HEK293 (cell line): ENCODE results near the gene MC1R.

Source experiments
- CTCF ChIA-PET: fragments of 350-600 bp; formaldehyde crosslinking; extraction: SDS; loops from one replicate; lab custom pipeline; 2021; ENCODE audit warnings: antibody characterized with exemption; lab: Yijun Ruan, JAX
- POLR2A ChIA-PET: fragments of 300-600 bp; formaldehyde crosslinking; extraction: SDS; loops from one replicate; lab custom pipeline; 2020; ENCODE audit warnings: antibody characterized with exemption, inconsistent platforms; lab: Yijun Ruan, JAX
- H3K27ac ChIP-seq: fragments of 200-500 bp; sonication (Bioruptor generic); 2 replicates; pipeline ENCODE4 v1.5.1; 2014; ENCODE audit warnings: low read depth, low read length, control low read depth, inconsistent platforms; ENCODE audit errors: extremely low read depth
- H3K36me3 ChIP-seq, 2 experiments: fragments of 200-500 bp in 1 of 2; sonication (Bioruptor generic) in 1 of 2; 1 replicate in 1 of 2; 2 replicates in 1 of 2; pipeline ENCODE4 v1.5.1; 2014 to 2017; ENCODE audit warnings: inconsistent platforms in 2 of 2, low read length in 2 of 2; ENCODE audit not compliant: control insufficient read depth in 2 of 2, insufficient read depth in 1 of 2
- H3K4me1 ChIP-seq: fragments of 200-500 bp; sonication (Bioruptor generic); 2 replicates; pipeline ENCODE4 v1.5.1; 2014; ENCODE audit warnings: mild to moderate bottlenecking, low read length, inconsistent platforms; ENCODE audit not compliant: control insufficient read depth, insufficient read depth
- H3K4me3 ChIP-seq: 2 replicates; pipeline ENCODE4 v1.5.1; 2011; ENCODE audit warnings: low read depth, mild to moderate bottlenecking, control low read depth, low read length, moderate library complexity
- H3K9me3 ChIP-seq: fragments of 200-500 bp; sonication (Bioruptor generic); 2 replicates; pipeline ENCODE4 v1.5.1; 2014; ENCODE audit warnings: low read depth, low read length, inconsistent platforms; ENCODE audit not compliant: control insufficient read depth, insufficient read depth
- BCL11A ChIP-seq: fragments of 450-650 bp; formaldehyde crosslinking; IDR thresholded peaks from 2 replicates; pipeline ENCODE4 v1.5.1; 2016; ENCODE audit warnings: low read depth, missing biosample characterization, missing genetic modification characterization
- BCL11B ChIP-seq: fragments of 450-650 bp; formaldehyde crosslinking; IDR thresholded peaks from 2 replicates; pipeline ENCODE4 v1.5.1; 2016; ENCODE audit warnings: low read depth, missing biosample characterization, missing genetic modification characterization
- HOXD13 ChIP-seq: sonication (generic); formaldehyde crosslinking; IDR thresholded peaks from 2 replicates; pipeline ENCODE4 v1.8.0; 2022; ENCODE audit warnings: missing genetic modification reagents, borderline replicate concordance
- SALL2 ChIP-seq: fragments of 450-650 bp; formaldehyde crosslinking; IDR thresholded peaks from 2 replicates; pipeline ENCODE4 v1.5.0; 2017; ENCODE audit warnings: missing biosample characterization, mild to moderate bottlenecking, missing genetic modification characterization, borderline replicate concordance
- ZBTB48 ChIP-seq: fragments of 450-650 bp; formaldehyde crosslinking; IDR thresholded peaks from 2 replicates; pipeline ENCODE4 v1.5.1; 2016; ENCODE audit warnings: missing biosample characterization, missing genetic modification characterization
- ZBTB8A ChIP-seq: fragments of 450-650 bp; formaldehyde crosslinking; IDR thresholded peaks from 2 replicates; pipeline ENCODE4 v1.5.1; 2016; ENCODE audit warnings: missing biosample characterization, missing genetic modification characterization
- ZEB2 ChIP-seq: fragments of 450-650 bp; formaldehyde crosslinking; IDR thresholded peaks from 2 replicates; pipeline ENCODE4 v1.5.1; 2016; ENCODE audit warnings: missing biosample characterization, missing genetic modification characterization
- ZFHX2 ChIP-seq: fragments of 450-650 bp; formaldehyde crosslinking; conservative IDR thresholded peaks from 2 replicates; pipeline ENCODE4 v1.5.1; 2016; ENCODE audit warnings: missing biosample characterization, missing genetic modification characterization
- ZNF16 ChIP-seq: fragments of 450-650 bp; formaldehyde crosslinking; IDR thresholded peaks from 2 replicates; pipeline ENCODE4 v1.5.1; 2016; ENCODE audit warnings: low read depth, missing biosample characterization, missing genetic modification characterization
- ZNF169 ChIP-seq: fragments of 450-650 bp; formaldehyde crosslinking; IDR thresholded peaks from 2 replicates; pipeline ENCODE4 v1.5.1; 2016; ENCODE audit warnings: missing biosample characterization, missing genetic modification characterization
- ZNF174 ChIP-seq: fragments of 450-650 bp; formaldehyde crosslinking; IDR thresholded peaks from 2 replicates; pipeline ENCODE4 v1.5.0; 2017; ENCODE audit warnings: missing biosample characterization, mild to moderate bottlenecking, missing genetic modification characterization
- ZNF211 ChIP-seq: fragments of 450-650 bp; formaldehyde crosslinking; IDR thresholded peaks from 2 replicates; pipeline ENCODE4 v1.5.1; 2016; ENCODE audit warnings: low read depth, missing biosample characterization, missing genetic modification characterization
- ZNF311 ChIP-seq: fragments of 450-650 bp; formaldehyde crosslinking; IDR thresholded peaks from 2 replicates; pipeline ENCODE4 v1.5.1; 2017; ENCODE audit warnings: missing biosample characterization, missing genetic modification characterization, borderline replicate concordance
- ZNF473 ChIP-seq: fragments of 450-650 bp; formaldehyde crosslinking; IDR thresholded peaks from 2 replicates; pipeline ENCODE4 v1.5.1; 2017; ENCODE audit warnings: missing biosample characterization, missing genetic modification characterization
- ZNF514 ChIP-seq: fragments of 450-650 bp; formaldehyde crosslinking; IDR thresholded peaks from 2 replicates; pipeline ENCODE4 v1.5.1; 2016; ENCODE audit warnings: missing biosample characterization, missing genetic modification characterization
- ZNF658 ChIP-seq: fragments of 450-650 bp; formaldehyde crosslinking; IDR thresholded peaks from 2 replicates; pipeline ENCODE4; 2016; ENCODE audit warnings: missing biosample characterization, missing genetic modification characterization
- TF ChIP-seq, protein P1 (sequence below): fragments of 450-650 bp; formaldehyde crosslinking; IDR thresholded peaks from 2 replicates; pipeline ENCODE4 v1.5.1; 2016; ENCODE audit warnings: missing biosample characterization, missing genetic modification characterization, borderline replicate concordance
- TF ChIP-seq, protein P2 (sequence below): fragments of 450-650 bp; formaldehyde crosslinking; IDR thresholded peaks from 2 replicates; pipeline ENCODE4 v1.5.1; 2016; ENCODE audit warnings: missing biosample characterization, missing genetic modification characterization
- TF ChIP-seq, protein P3 (sequence below): fragments of 450-650 bp; formaldehyde crosslinking; IDR thresholded peaks from 2 replicates; pipeline ENCODE4 v1.5.1; 2016; ENCODE audit warnings: missing biosample characterization, missing genetic modification characterization

The MC1R gene

DNA sequence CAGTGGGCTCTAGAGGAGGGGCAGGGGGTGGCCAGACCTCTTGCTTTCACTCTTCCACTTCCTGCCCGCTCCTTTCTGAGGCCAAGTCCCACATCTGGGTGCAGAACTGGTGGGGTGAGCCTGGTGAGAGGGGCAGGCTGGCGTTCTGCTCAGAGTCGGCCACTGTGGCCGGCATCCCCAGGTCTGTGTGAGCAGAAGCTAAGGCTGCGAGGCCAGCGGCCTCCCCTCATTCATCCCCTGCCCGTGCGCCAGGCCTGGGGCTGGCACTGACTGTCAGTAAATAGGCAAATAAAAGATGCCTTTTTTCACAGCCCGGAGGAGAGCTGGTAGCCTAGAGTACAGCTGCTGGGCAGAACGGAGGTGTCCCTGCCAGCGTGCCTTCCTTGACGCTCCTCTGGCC, 31.1 kb downstream of the MC1R start:
- CTCF ChIA-PET: interaction anchor here (0.7 to 1.3 kb wide), 2 partner anchors 22 to 70 kb away, joined by 3 to 5 read pairs; no protein-coding TSS in a partner anchor
- TF ChIP-seq ZNF174 (tag by site-specific recombination): no peak
- TF ChIP-seq, protein P1, sequence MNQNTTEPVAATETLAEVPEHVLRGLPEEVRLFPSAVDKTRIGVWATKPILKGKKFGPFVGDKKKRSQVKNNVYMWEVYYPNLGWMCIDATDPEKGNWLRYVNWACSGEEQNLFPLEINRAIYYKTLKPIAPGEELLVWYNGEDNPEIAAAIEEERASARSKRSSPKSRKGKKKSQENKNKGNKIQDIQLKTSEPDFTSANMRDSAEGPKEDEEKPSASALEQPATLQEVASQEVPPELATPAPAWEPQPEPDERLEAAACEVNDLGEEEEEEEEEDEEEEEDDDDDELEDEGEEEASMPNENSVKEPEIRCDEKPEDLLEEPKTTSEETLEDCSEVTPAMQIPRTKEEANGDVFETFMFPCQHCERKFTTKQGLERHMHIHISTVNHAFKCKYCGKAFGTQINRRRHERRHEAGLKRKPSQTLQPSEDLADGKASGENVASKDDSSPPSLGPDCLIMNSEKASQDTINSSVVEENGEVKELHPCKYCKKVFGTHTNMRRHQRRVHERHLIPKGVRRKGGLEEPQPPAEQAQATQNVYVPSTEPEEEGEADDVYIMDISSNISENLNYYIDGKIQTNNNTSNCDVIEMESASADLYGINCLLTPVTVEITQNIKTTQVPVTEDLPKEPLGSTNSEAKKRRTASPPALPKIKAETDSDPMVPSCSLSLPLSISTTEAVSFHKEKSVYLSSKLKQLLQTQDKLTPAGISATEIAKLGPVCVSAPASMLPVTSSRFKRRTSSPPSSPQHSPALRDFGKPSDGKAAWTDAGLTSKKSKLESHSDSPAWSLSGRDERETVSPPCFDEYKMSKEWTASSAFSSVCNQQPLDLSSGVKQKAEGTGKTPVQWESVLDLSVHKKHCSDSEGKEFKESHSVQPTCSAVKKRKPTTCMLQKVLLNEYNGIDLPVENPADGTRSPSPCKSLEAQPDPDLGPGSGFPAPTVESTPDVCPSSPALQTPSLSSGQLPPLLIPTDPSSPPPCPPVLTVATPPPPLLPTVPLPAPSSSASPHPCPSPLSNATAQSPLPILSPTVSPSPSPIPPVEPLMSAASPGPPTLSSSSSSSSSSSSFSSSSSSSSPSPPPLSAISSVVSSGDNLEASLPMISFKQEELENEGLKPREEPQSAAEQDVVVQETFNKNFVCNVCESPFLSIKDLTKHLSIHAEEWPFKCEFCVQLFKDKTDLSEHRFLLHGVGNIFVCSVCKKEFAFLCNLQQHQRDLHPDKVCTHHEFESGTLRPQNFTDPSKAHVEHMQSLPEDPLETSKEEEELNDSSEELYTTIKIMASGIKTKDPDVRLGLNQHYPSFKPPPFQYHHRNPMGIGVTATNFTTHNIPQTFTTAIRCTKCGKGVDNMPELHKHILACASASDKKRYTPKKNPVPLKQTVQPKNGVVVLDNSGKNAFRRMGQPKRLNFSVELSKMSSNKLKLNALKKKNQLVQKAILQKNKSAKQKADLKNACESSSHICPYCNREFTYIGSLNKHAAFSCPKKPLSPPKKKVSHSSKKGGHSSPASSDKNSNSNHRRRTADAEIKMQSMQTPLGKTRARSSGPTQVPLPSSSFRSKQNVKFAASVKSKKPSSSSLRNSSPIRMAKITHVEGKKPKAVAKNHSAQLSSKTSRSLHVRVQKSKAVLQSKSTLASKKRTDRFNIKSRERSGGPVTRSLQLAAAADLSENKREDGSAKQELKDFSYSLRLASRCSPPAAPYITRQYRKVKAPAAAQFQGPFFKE (tag by site-specific recombination): 0 out of 2 replicates have a peak, but pooled peaks have one; percentile 4
- Histone ChIP-seq H3K36me3 (peaks cover 0 to 13% of the 10 kb centered on the region in 2 experiments; a peak in 2 of 3 replicates), H3K9me3 (no peaks in the 10 kb centered on the region), H3K4me3 (peak overlapping the region; percentile 61), H3K27ac (no peak overlapping the region), H3K4me1 (no peaks in the 10 kb centered on the region)
- POLR2A ChIA-PET: interaction anchor here (0.5 to 1.2 kb wide), 2 partner anchors 28 to 225 kb away, joined by 4 read pairs; no protein-coding TSS in a partner anchor

DNA sequence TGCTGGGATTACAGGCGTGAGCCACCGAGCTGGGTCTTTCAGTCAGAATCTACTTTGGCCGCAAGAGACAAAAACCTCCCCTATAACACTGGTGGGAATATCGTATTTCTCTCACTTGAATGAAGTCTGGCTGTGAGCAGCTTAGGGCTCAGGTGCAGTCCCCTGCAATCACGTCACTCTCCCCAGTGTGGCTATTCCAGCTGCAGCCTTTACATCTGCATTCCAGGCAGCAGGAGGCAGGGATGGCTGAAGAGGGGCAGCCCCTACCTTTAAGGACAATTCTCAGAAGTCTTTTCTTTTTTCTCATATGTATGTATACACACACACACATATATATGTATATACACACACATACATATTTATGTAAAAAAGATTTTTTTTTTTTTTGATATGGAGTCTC, 32.8 kb downstream of the MC1R start:
- CTCF ChIA-PET: interaction anchor here (1.4 kb wide), 1 partner anchor 27 kb away, joined by 5 read pairs; no protein-coding TSS in a partner anchor
- no peaks in the 10 kb centered on the region for H3K4me1 ChIP-seq
- TF ChIP-seq ZNF658 (tag by site-specific recombination) (no peak), BCL11B (no peak), ZNF16 (tag by site-specific recombination) (no peak), HOXD13 (CRISPR knock-in tag) (no peak), ZBTB8A (tag by site-specific recombination) (no peak), ZNF311 (tag by site-specific recombination) (no peak), ZNF211 (tag by site-specific recombination) (no peak), ZBTB48 (no peak), ZNF514 (no peak), ZNF473 (tag by site-specific recombination) (no peak), ZNF169 (tag by site-specific recombination) (no peak), ZFHX2 (tag by site-specific recombination) (no peak), BCL11A (no peak), ZEB2 (no peak), SALL2 (no peak)
- TF ChIP-seq, protein P2, sequence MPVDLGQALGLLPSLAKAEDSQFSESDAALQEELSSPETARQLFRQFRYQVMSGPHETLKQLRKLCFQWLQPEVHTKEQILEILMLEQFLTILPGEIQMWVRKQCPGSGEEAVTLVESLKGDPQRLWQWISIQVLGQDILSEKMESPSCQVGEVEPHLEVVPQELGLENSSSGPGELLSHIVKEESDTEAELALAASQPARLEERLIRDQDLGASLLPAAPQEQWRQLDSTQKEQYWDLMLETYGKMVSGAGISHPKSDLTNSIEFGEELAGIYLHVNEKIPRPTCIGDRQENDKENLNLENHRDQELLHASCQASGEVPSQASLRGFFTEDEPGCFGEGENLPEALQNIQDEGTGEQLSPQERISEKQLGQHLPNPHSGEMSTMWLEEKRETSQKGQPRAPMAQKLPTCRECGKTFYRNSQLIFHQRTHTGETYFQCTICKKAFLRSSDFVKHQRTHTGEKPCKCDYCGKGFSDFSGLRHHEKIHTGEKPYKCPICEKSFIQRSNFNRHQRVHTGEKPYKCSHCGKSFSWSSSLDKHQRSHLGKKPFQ (tag by site-specific recombination): no peak
- TF ChIP-seq, protein P3, sequence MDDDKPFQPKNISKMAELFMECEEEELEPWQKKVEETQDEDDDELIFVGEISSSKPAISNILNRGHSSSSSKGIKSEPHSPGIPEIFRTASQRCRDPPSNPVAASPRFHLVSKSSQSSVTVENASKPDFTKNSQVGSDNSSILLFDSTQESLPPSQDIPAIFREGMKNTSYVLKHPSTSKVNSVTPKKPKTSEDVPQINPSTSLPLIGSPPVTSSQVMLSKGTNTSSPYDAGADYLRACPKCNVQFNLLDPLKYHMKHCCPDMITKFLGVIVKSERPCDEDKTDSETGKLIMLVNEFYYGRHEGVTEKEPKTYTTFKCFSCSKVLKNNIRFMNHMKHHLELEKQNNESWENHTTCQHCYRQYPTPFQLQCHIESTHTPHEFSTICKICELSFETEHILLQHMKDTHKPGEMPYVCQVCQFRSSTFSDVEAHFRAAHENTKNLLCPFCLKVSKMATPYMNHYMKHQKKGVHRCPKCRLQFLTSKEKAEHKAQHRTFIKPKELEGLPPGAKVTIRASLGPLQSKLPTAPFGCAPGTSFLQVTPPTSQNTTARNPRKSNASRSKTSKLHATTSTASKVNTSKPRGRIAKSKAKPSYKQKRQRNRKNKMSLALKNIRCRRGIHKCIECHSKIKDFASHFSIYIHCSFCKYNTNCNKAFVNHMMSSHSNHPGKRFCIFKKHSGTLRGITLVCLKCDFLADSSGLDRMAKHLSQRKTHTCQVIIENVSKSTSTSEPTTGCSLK (tag by site-specific recombination): no peak

More for the DNA sequence above, 32.8 kb downstream of the MC1R start:
- peaks cover 4 to 22% of the 10 kb centered on the region in 2 experiments; a peak in 2 of 3 replicates for H3K36me3 ChIP-seq
- H3K4me3 ChIP-seq: no peak overlapping the region
- no peaks in the 10 kb centered on the region for H3K9me3 ChIP-seq
- POLR2A ChIA-PET: interaction anchor here (0.6 to 1.5 kb wide), 4 partner anchors 18 to 30 kb away, joined by 3 to 6 read pairs (median 3); partner anchors contain the start of gene TUBB3
- no peak overlapping the region for H3K27ac ChIP-seq
